Activated CD8-positive, alpha-beta T cell treated with anti-CD3 and anti-CD28 coated beads, Interleukin-2, amount 10 ng/mL, durations not matched to agents 7 days and 5 days (primary cell): ENCODE results near the gene OSBPL2. TPM values are rescaled to one million over a fixed set of nuclear protein-coding genes. Genes with fewer than 3 reads are reported as not detected.

Experiments used
- microRNA-seq: library from miRNA; unstranded; fragments of <30 nt; microRNA quantifications from one replicate; pipeline ENCODE4 v1.2.0, GENCODE V29; 2022
- total RNA-seq, 2 experiments: library from RNA; stranded (reverse); gene quantifications; one replicate each; pipeline ENCODE4 v1.2.3, GENCODE V29; 2021

OSBPL2 gene
- total RNA-seq, 2 experiments from 2014 or later: 24.1 to 26.4 TPM

Small RNA genes within 50 kb of the gene (microRNA-seq; reads per million reads assigned to microRNA genes)
- not detected for gene MIR4758

Other genes with a start within 250 kb of the OSBPL2 start
- 10 to 100 TPM; 24.0 to 24.1 TPM for gene TAF4, start 172.6 kb upstream of the OSBPL2 start, total RNA-seq
- 10 to 100 TPM; 42.4 to 42.8 TPM for gene LSM14B, start 116.0 kb upstream of the OSBPL2 start, total RNA-seq
- gene PSMA7, start 95.1 kb upstream of the OSBPL2 start, total RNA-seq: 100 to 1,000 TPM; 333 to 352 TPM
- 10 to 100 TPM; 15.9 to 17.9 TPM for gene SS18L1, start 94.8 kb upstream of the OSBPL2 start, total RNA-seq
- 10 to 100 TPM; 31.7 to 34.4 TPM for gene MTG2, start 55.5 kb upstream of the OSBPL2 start, total RNA-seq
- gene HRH3, start 18.2 kb upstream of the OSBPL2 start, total RNA-seq: not detected
- 100 to 1,000 TPM in 1 of 2 experiments, 10 to 100 TPM in 1; 97.7 to 103 TPM for gene ADRM1, start 64.5 kb downstream of the OSBPL2 start, total RNA-seq
- gene LAMA5, start 128.8 kb downstream of the OSBPL2 start, total RNA-seq: under 1 TPM; 0.40 to 0.63 TPM
- 1,000 to 10,000 TPM; 1,875 to 1,999 TPM for gene RPS21, start 148.6 kb downstream of the OSBPL2 start, total RNA-seq
- gene CABLES2, start 168.8 kb downstream of the OSBPL2 start, total RNA-seq: 10 to 100 TPM; 17.0 to 17.5 TPM
- gene RBBP8NL, start 189.0 kb downstream of the OSBPL2 start, total RNA-seq: not detected
- gene GATA5, start 237.5 kb downstream of the OSBPL2 start, total RNA-seq: not detected